H1 (cell line): ENCODE data around the gene TAS2R46.
A peak's percentile ranks its signal among the peaks of the same experiment; 100 is the strongest.

Source experiments
- ATF2 ChIP-seq: IDR thresholded peaks from 2 replicates; pipeline ENCODE4 v1.6.1; 2012; ENCODE audit warnings: low read length, inconsistent platforms
- CTCF ChIP-seq, 3 experiments: IDR thresholded peaks; 1 replicate in 2 of 3; 2 replicates in 1 of 3; pipeline versions ENCODE4 v1.5.1 to v1.6.1; 2011; ENCODE audit warnings: low read length in 3 of 3, mild to moderate bottlenecking in 3 of 3, inconsistent platforms in 2 of 3, low read depth in 1 of 3, moderate library complexity in 1 of 3; ENCODE audit not compliant: insufficient read depth in 1 of 3; ENCODE audit errors: control extremely low read depth in 1 of 3
- EP300 ChIP-seq, 2 experiments: IDR thresholded peaks; 1 replicate in 1 of 2; 2 replicates in 1 of 2; pipeline ENCODE4 v1.6.1; 2011 to 2012; ENCODE audit warnings: low read depth in 2 of 2, low read length in 2 of 2, mild to moderate bottlenecking in 2 of 2, borderline replicate concordance in 1 of 2, inconsistent platforms in 1 of 2, moderate library complexity in 1 of 2
- EZH2 ChIP-seq: fragments of 200-600 bp; sonication (generic); IDR thresholded peaks from 2 replicates; pipeline ENCODE4 v1.7.1; 2012; ENCODE audit warnings: low read depth, mild to moderate bottlenecking, moderate library complexity, low read length, inconsistent platforms; ENCODE audit not compliant: severe bottlenecking
- KDM1A ChIP-seq: fragments of 200-600, 300-600 bp; sonication (generic); IDR thresholded peaks from 2 replicates; pipeline ENCODE4 v1.7.1; 2016; ENCODE audit warnings: mild to moderate bottlenecking, low read length, borderline replicate concordance
- POLR2A ChIP-seq, 2 experiments: IDR thresholded peaks; 1 replicate in 1 of 2; 2 replicates in 1 of 2; pipeline ENCODE4 v1.6.1; 2011; ENCODE audit warnings: low read depth in 2 of 2, low read length in 2 of 2, mild to moderate bottlenecking in 2 of 2; ENCODE audit errors: control extremely low read depth in 1 of 2
- RFX5 ChIP-seq: IDR thresholded peaks from 2 replicates; pipeline ENCODE4 v1.6.1; 2011; ENCODE audit warnings: low read depth, low read length, improper control_type of control experiment, borderline replicate concordance
- SAP30 ChIP-seq: fragments of 300-600 bp; sonication (generic); IDR thresholded peaks from 2 replicates; pipeline ENCODE4 v1.7.1; 2012; ENCODE audit warnings: low read length, moderate library complexity, mild to moderate bottlenecking, inconsistent platforms; ENCODE audit not compliant: insufficient read depth, insufficient replicate concordance
- SIN3A ChIP-seq, 2 experiments: IDR thresholded peaks in 1 of 2; conservative IDR thresholded peaks in 1 of 2; 2 replicates each; pipeline ENCODE4 v1.6.1; 2011 to 2012; ENCODE audit warnings: low read length in 2 of 2, improper control_type of control experiment in 1 of 2, low read depth in 1 of 2, mild to moderate bottlenecking in 1 of 2
- TCF12 ChIP-seq: IDR thresholded peaks from 2 replicates; pipeline ENCODE4 v1.6.1; 2011; ENCODE audit warnings: low read depth, mild to moderate bottlenecking, low read length
- TF ChIP-seq, protein P1 (sequence below): IDR thresholded peaks from 2 replicates; pipeline ENCODE4 v1.6.1; 2012; ENCODE audit warnings: inconsistent platforms
- TF ChIP-seq, protein P2 (sequence below): IDR thresholded peaks from 2 replicates; pipeline ENCODE4 v1.6.1; 2011; ENCODE audit warnings: low read depth, mild to moderate bottlenecking, low read length; ENCODE audit not compliant: insufficient read depth

DNA sequence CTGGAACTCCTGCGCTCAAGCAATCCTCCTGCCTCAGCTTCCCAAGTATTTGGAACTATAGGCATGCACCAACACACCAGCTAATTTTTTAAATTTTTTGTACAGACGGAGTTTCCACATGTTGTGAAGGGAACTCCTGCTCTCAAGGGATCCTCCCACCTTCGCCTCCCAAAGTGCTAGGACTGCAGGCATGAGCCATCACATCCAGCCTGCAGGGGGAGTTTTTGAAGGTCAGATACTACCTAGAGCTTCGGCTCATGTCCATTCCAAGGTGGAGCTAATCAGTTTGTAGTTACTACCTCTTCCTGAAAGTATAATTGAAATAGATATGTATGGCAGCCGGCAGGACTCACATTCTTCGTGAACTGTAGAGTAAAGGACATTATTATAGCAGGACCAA, 36.0 kb downstream of the TAS2R46 start:
- TF ChIP-seq KDM1A (no peak), EZH2 (no peak), TCF12 (no peak), RFX5 (no peak), CTCF (IDR thresholded peaks at IDR 0.05; ENCODE audit: control extremely low read depth in 1 of 3, insufficient read depth in 1 of 3, low read depth in 1 of 3, low read length in 3 of 3) (peak; percentile 44 to 78 (median 70)), SAP30 (no peak), POLR2A (IDR thresholded peaks at IDR 0.05; ENCODE audit: control extremely low read depth in 1 of 2, low read depth in 2 of 2, low read length in 2 of 2) (no peak), SIN3A (conservative IDR thresholded peaks at IDR 0.05 in 1 of 2, IDR thresholded peaks at IDR 0.05 in 1 of 2; ENCODE audit: low read depth in 1 of 2, low read length in 2 of 2) (no peak), EP300 (IDR thresholded peaks at IDR 0.05; ENCODE audit: borderline replicate concordance in 1 of 2, low read depth in 2 of 2, low read length in 2 of 2) (no peak), ATF2 (no peak)
- TF ChIP-seq, protein P1, sequence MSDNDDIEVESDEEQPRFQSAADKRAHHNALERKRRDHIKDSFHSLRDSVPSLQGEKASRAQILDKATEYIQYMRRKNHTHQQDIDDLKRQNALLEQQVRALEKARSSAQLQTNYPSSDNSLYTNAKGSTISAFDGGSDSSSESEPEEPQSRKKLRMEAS, result no peak
- TF ChIP-seq, protein P2, sequence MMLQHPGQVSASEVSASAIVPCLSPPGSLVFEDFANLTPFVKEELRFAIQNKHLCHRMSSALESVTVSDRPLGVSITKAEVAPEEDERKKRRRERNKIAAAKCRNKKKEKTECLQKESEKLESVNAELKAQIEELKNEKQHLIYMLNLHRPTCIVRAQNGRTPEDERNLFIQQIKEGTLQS, result no peak
